ENCODE data around the gene NKX6-2. TPM values are rescaled to one million over a fixed set of nuclear protein-coding genes. Genes with fewer than 3 reads are reported as not detected.

The NKX6-2 gene
- total RNA-seq, 1 donor from 2014 or later: 2.6 TPM

DNA sequence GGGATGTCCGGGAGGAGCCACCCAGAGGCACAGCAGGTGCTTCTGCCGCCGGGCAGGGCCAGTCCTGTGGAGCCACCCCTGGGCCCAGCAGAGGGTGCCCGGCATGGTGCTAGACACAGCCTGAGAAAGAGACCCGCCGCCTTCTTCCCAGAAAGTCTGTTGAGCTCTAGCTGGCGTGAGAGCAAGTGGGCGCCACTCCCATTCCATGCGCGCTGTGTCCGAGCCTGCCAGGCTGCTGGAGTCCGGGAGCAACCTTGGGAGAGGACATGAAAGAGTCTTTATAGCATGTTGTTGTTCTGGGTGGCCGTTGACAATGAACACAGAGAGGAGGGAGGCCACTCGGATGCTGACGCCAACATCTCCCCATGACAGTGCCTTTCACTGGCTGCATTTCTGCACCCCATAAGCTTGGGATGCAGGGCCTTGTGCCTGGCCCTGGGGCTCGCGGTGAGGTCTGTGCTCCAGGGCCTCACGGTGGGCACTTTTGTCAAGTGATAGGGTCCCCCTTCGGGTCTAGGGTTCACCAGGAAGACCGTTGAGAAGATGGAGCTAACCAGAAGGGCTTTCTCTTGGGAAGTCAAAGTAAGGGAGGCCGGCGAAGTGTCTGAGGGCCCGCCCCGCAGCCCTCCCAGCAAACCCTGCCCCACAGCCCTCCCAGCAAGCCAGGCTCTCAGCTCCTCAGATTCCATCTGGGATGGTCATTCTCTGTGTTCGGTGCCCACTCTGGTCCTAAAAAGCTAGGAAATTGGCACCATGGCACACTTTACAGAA is 47.3 kb downstream of the NKX6-2 start:
- no peak overlapping the region for H3K4me3 ChIP-seq (ENCODE audit: low read depth, low read length)
- DNase-seq (ENCODE audit: low read depth): no peak
- H3K27me3 ChIP-seq (ENCODE audit: control insufficient read depth, insufficient read depth, low read length): no peaks in the 10 kb centered on the region
- H3K36me3 ChIP-seq (ENCODE audit: control insufficient read depth, insufficient read depth, low read length): no peaks in the 10 kb centered on the region
- TF ChIP-seq, protein P1, sequence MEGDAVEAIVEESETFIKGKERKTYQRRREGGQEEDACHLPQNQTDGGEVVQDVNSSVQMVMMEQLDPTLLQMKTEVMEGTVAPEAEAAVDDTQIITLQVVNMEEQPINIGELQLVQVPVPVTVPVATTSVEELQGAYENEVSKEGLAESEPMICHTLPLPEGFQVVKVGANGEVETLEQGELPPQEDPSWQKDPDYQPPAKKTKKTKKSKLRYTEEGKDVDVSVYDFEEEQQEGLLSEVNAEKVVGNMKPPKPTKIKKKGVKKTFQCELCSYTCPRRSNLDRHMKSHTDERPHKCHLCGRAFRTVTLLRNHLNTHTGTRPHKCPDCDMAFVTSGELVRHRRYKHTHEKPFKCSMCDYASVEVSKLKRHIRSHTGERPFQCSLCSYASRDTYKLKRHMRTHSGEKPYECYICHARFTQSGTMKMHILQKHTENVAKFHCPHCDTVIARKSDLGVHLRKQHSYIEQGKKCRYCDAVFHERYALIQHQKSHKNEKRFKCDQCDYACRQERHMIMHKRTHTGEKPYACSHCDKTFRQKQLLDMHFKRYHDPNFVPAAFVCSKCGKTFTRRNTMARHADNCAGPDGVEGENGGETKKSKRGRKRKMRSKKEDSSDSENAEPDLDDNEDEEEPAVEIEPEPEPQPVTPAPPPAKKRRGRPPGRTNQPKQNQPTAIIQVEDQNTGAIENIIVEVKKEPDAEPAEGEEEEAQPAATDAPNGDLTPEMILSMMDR (IDR thresholded peaks at IDR 0.05; ENCODE audit: insufficient read depth, low read length, poor library complexity, severe bottlenecking): no peak

DNA sequence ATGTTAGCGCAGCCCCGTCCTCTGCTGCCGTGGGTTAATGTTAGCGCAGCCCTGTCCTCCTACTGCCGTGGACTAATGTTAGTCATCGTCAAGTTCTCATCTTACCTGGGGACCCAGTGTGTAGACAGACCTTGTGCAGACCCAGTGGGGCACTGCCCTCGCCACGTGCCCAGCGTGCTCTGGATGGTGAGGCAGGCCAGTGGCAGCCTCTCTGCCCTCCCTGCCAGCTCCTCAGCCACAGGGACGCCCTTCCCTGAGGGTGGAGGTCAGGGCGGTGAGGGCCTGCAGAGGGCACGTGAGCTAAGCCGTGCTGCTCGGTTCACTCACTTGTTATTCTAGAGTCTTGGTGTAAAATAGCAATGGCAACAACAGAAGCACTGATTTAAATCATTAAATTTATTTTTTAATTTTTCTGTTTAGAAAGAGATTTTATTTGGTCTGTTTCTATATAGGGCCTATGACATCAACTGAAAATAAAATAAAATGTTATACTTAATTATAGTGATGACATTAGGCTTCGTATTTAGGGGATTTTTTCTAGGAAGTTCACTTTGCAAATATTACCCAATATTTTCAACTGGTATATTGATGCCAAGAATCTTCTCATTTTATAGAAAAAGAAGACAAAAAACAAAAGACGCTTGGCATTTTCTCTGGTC is 48.4 kb downstream of the NKX6-2 start:
- no peaks in the 10 kb centered on the region for H3K27me3 ChIP-seq (ENCODE audit: control insufficient read depth, insufficient read depth, low read length)
- TF ChIP-seq, protein P1 (IDR thresholded peaks at IDR 0.05; ENCODE audit: insufficient read depth, low read length, poor library complexity, severe bottlenecking): no peak
- no peak overlapping the region for H3K4me3 ChIP-seq (ENCODE audit: low read depth, low read length)
- DNase-seq (ENCODE audit: low read depth): no peak
- no peaks in the 10 kb centered on the region for H3K36me3 ChIP-seq (ENCODE audit: control insufficient read depth, insufficient read depth, low read length)

DNA sequence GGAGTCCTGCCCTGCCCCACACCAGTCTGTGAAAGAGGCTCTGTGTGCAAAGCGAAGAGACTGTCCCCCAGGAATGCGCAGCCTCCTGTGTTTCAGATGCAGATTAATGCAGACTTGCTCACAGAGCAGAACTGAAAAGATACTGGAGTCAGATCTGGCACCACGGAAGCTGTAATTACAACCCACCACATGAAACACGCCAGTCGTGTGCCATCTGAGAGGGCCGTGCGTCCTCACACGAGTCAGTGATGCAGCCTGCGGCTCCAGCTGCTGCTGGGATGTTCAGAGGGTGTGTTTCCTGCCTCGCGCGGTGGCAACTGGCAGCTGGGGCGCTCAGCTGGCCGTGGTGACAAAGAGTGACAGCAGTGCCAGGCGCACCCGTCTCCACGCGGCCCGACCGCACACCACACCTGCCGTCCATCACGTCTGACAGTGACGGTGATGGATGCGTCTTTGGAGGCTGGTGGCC is 50.0 kb downstream of the NKX6-2 start:
- TF ChIP-seq, protein P1 (IDR thresholded peaks at IDR 0.05; ENCODE audit: insufficient read depth, low read length, poor library complexity, severe bottlenecking): no peak
- Histone ChIP-seq H3K36me3 (ENCODE audit: control insufficient read depth, insufficient read depth, low read length) (no peaks in the 10 kb centered on the region), H3K4me3 (ENCODE audit: low read depth, low read length) (no peak overlapping the region), H3K27me3 (ENCODE audit: control insufficient read depth, insufficient read depth, low read length) (no peaks in the 10 kb centered on the region)
- no peak for DNase-seq (ENCODE audit: low read depth)

DNA sequence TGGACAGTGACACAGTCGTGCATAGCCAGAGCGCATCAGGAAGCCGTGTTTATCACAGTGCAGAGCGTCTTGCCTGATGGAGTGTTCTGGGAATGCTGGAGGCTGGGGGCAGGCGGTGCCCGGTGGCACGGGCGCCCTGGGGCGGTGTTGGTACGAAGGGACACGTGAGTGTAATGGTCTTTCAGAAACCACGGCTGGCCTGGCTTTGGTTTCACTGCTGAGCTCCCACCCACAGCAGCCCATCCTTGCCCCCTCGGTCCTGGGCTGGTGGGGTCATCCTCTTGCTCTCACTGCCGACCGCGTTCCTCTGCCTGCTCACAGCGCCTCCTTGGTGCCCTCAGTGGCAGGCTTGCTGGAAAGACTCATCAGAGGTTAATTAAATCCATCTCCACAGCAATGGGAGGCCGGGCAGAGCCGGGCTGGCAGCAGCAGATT is 50.6 kb downstream of the NKX6-2 start:
- H3K27me3 ChIP-seq (ENCODE audit: control insufficient read depth, insufficient read depth, low read length): no peaks in the 10 kb centered on the region
- no peak for DNase-seq (ENCODE audit: low read depth)
- TF ChIP-seq, protein P1 (IDR thresholded peaks at IDR 0.05; ENCODE audit: insufficient read depth, low read length, poor library complexity, severe bottlenecking): no peak
- no peak overlapping the region for H3K4me3 ChIP-seq (ENCODE audit: low read depth, low read length)
- no peaks in the 10 kb centered on the region for H3K36me3 ChIP-seq (ENCODE audit: control insufficient read depth, insufficient read depth, low read length)

DNA sequence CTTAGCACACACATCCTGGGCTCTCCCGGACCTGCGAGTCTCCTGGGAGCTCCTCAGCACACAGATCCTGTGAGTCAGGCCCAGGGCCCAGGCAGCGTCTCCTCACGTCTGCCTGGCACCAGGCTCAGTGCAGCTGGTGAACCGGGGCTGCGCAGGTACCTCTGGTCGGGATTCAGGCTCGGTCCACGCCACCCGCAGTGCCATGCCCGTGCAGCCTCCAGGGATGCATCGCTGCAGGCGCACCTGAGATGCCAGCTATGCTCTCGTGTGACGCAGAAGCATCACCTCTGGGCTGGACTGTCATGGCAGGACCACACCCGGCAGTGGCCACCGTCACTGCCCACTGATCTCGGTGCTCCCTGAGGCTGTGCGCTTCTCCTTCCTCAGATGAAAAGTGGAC is 52.0 kb downstream of the NKX6-2 start:
- TF ChIP-seq, protein P1 (IDR thresholded peaks at IDR 0.05; ENCODE audit: insufficient read depth, low read length, poor library complexity, severe bottlenecking): no peak
- no peak for DNase-seq (ENCODE audit: low read depth)
- Histone ChIP-seq H3K4me3 (ENCODE audit: low read depth, low read length) (no peak overlapping the region), H3K36me3 (ENCODE audit: control insufficient read depth, insufficient read depth, low read length) (no peaks in the 10 kb centered on the region), H3K27me3 (ENCODE audit: control insufficient read depth, insufficient read depth, low read length) (no peaks in the 10 kb centered on the region)

Other genes with a start within 250 kb of the NKX6-2 start
- 45.1 and 47.7 TPM in 2 replicates for gene INPP5A, start 248.4 kb downstream of the NKX6-2 start, total RNA-seq
- 3.8 and 5.1 TPM in 2 replicates for gene CFAP46, start 156.4 kb upstream of the NKX6-2 start, total RNA-seq

Measured in kidney epithelial cell (primary cell).